ENCODE data around the gene SMIM23.

GRCh38 chr5:171736976-171737891 is 48.4 kb upstream of the SMIM23 start:
- no peak for TF ChIP-seq POLR2AphosphoS5 (IDR thresholded peaks at IDR 0.05; ENCODE audit: low read depth, low read length)
- TF ChIP-seq CTCF (IDR thresholded peaks at IDR 0.05), result no peak
- no peak for TF ChIP-seq REST (IDR thresholded peaks at IDR 0.05; ENCODE audit: insufficient read depth in 1 of 2, low read depth in 2 of 2, low read length in 1 of 2)
- no peak for TF ChIP-seq TCF7L2 (IDR thresholded peaks at IDR 0.05; ENCODE audit: low read depth, low read length)
